HG02943 (cell line): Measurements from ENCODE around the gene NCR2.
A peak's percentile ranks its signal among the peaks of the same experiment; 100 is the strongest.
"Not testable (repeated sequence)": the region's sequence is repeated elsewhere in the genome, so short reads cannot be mapped to it uniquely, and the experiment has no call there.

ENCODE experiments used
- ATAC-seq: cut with Tn5 transposase; IDR thresholded peaks from one replicate; pipeline ENCODE4 v1.9.1; 2021; ENCODE audit warnings: mild to moderate bottlenecking, low read depth, moderate library complexity; ENCODE audit not compliant: unreplicated experiment

NCR2 gene

GRCh38 chr6:41335296-41335695 lies at the start of gene NCR2:
NCR2 (plus strand) TSS chr6:41335608; CDS start chr6:41335877, 269 bp downstream.
- no peak for ATAC-seq

GRCh38 chr6:41286544-41287346 lies 48.7 kb upstream of the NCR2 start, which contains the start of gene TREM1:
TREM1 (minus strand) TSS chr6:41286682; CDS start chr6:41286655, 27 bp downstream.
- ATAC-seq, result no peak

- ATAC-seq, result no peak
Observed at GRCh38 chr6:41288030-41288753, 47.2 kb upstream of the NCR2 start.

- no peak for ATAC-seq
Observed at GRCh38 chr6:41288754-41289129, 46.7 kb upstream of the NCR2 start.

- ATAC-seq, result no peak
Observed at GRCh38 chr6:41289815-41290214, 45.6 kb upstream of the NCR2 start.

GRCh38 chr6:41291717-41292116 lies 43.7 kb upstream of the NCR2 start:
- no peak for ATAC-seq

- no peak for ATAC-seq
Observed at GRCh38 chr6:41294214-41294872, 41.1 kb upstream of the NCR2 start.

GRCh38 chr6:41297248-41297647 lies 38.2 kb upstream of the NCR2 start:
- not testable (repeated sequence) for ATAC-seq

GRCh38 chr6:41298785-41299502 lies 36.5 kb upstream of the NCR2 start:
- ATAC-seq, result no peak

- no peak for ATAC-seq
Observed at GRCh38 chr6:41302638-41303037, 32.8 kb upstream of the NCR2 start.

GRCh38 chr6:41306187-41306854 lies 29.1 kb upstream of the NCR2 start:
- ATAC-seq, result no peak

GRCh38 chr6:41315203-41315602 lies 20.2 kb upstream of the NCR2 start:
- ATAC-seq, result no peak

- no peak for ATAC-seq
Observed at GRCh38 chr6:41315943-41316620, 19.3 kb upstream of the NCR2 start.

GRCh38 chr6:41318261-41318653 lies 17.2 kb upstream of the NCR2 start:
- no peak for ATAC-seq

- peak; percentile 91 for ATAC-seq
Observed at GRCh38 chr6:41318654-41319565, 16.5 kb upstream of the NCR2 start.

- no peak for ATAC-seq
Observed at GRCh38 chr6:41321183-41321582, 14.2 kb upstream of the NCR2 start.

GRCh38 chr6:41325446-41326066 lies 9.9 kb upstream of the NCR2 start:
- no peak for ATAC-seq

- no peak for ATAC-seq
Observed at GRCh38 chr6:41326092-41326491, 9.3 kb upstream of the NCR2 start.
